Activated gamma-delta T cell treated with anti-CD3 and anti-CD28 coated beads, Interleukin-2, amount 50 U/mL, for 16 hours (primary cell): ENCODE data around the gene APOM.

Experiments used
- DNase-seq: peaks from one replicate; pipeline ENCODE4 v3.0.0-alpha.2; 2020; ENCODE audit warnings: low read depth

The APOM gene

GRCh38 chr6:31655349-31656237, at the start of gene APOM:
APOM (plus strand) TSS chr6:31655894; CDS start chr6:31655967, 73 bp downstream.
- DNase-seq, result no peak

- no peak for DNase-seq
Observed at GRCh38 chr6:31607317-31607716, 48.4 kb upstream of the APOM start.

- no peak for DNase-seq
Observed at GRCh38 chr6:31609519-31610406, 45.9 kb upstream of the APOM start.

- no peak for DNase-seq
Observed at GRCh38 chr6:31610968-31611367, 44.7 kb upstream of the APOM start.

GRCh38 chr6:31614075-31614619, 41.5 kb upstream of the APOM start:
- no peak for DNase-seq

- no peak for DNase-seq
Observed at GRCh38 chr6:31614684-31615578, 40.8 kb upstream of the APOM start, which contains the start of gene AIF1. AIF1 (plus strand) TSS chr6:31615234; CDS start chr6:31615330, 96 bp downstream.

GRCh38 chr6:31615748-31616147, 39.9 kb upstream of the APOM start:
- no peak for DNase-seq

GRCh38 chr6:31617010-31617409, 38.7 kb upstream of the APOM start:
- no peak for DNase-seq

- peak; percentile 96 for DNase-seq
Observed at GRCh38 chr6:31619805-31620585, 35.7 kb upstream of the APOM start.

- no peak for DNase-seq
Observed at GRCh38 chr6:31620586-31621319, 34.9 kb upstream of the APOM start, which contains the start of gene PRRC2A. PRRC2A (plus strand) TSS chr6:31620715; CDS start chr6:31622790, 2,075 bp downstream.

GRCh38 chr6:31621320-31621939, 34.3 kb upstream of the APOM start:
- no peak for DNase-seq

- DNase-seq, result no peak
Observed at GRCh38 chr6:31621991-31622390, 33.7 kb upstream of the APOM start.

- DNase-seq, result no peak
Observed at GRCh38 chr6:31622684-31623091, 33.0 kb upstream of the APOM start.

- no peak for DNase-seq
Observed at GRCh38 chr6:31624070-31624469, 31.6 kb upstream of the APOM start.

- no peak for DNase-seq
Observed at GRCh38 chr6:31626952-31627351, 28.7 kb upstream of the APOM start.

GRCh38 chr6:31627690-31628287, 27.9 kb upstream of the APOM start:
- no peak for DNase-seq

- DNase-seq, result no peak
Observed at GRCh38 chr6:31629014-31629413, 26.7 kb upstream of the APOM start.

GRCh38 chr6:31630177-31630934, 25.3 kb upstream of the APOM start:
- no peak for DNase-seq
